ENCODE results near the gene SLC41A3.
"Not testable (repeated sequence)": the region's sequence is repeated elsewhere in the genome, so short reads cannot be mapped to it uniquely, and the experiment has no call there.

The SLC41A3 gene

DNA sequence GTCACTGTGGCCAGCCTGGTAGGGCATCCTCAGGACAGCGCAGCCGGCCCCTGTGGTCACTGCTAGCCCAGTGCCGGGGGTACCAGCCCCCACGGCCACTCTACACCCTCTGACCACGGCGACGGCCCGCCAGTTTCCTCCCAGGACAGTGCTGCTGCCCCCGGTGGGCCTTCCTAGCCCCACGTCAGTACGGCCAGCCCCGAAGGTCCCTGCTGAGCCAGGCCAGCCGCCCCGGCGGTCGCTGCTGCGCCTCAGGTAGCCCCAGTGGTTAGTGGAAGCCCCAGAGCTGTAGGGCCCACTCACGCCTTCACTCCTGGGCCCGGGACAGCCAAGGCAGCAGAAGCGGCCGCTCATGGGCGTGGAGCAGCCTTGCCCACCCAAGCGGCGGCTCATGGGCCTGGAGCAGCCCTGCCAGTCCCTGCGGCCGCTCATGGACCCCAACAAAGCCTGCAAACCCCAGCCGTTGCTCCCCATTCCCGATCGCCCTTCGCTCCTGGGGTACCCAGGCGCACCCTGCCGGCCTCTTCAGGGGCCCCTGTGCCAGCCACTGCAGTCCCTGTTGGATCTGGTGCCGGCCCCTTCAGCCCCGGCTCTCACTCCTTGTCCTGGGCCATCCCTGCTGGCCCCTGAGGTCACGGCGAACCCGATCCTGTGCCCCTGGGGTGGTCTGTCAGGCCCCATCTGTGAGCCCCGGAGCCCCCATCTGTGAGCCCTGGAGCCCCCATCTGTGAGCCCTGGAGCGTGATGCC is 124.4 kb downstream of the SLC41A3 start:
- Mint-ChIP-seq H3K36me3 (ENCODE audit: low read depth) (no peaks in the 10 kb centered on the region), H3K4me1 (no peaks in the 10 kb centered on the region), H3K27me3 (ENCODE audit: low read depth) (peaks cover 29% of the 10 kb centered on the region), H3K27ac (no peak overlapping the region), H3K4me3 (no peak overlapping the region), H3K9me3 (peaks cover 4% of the 10 kb centered on the region)
- TF ChIP-seq, protein P1, sequence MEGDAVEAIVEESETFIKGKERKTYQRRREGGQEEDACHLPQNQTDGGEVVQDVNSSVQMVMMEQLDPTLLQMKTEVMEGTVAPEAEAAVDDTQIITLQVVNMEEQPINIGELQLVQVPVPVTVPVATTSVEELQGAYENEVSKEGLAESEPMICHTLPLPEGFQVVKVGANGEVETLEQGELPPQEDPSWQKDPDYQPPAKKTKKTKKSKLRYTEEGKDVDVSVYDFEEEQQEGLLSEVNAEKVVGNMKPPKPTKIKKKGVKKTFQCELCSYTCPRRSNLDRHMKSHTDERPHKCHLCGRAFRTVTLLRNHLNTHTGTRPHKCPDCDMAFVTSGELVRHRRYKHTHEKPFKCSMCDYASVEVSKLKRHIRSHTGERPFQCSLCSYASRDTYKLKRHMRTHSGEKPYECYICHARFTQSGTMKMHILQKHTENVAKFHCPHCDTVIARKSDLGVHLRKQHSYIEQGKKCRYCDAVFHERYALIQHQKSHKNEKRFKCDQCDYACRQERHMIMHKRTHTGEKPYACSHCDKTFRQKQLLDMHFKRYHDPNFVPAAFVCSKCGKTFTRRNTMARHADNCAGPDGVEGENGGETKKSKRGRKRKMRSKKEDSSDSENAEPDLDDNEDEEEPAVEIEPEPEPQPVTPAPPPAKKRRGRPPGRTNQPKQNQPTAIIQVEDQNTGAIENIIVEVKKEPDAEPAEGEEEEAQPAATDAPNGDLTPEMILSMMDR (IDR thresholded peaks at IDR 0.05; ENCODE audit: unreplicated experiment in 3 of 3), result no peak

DNA sequence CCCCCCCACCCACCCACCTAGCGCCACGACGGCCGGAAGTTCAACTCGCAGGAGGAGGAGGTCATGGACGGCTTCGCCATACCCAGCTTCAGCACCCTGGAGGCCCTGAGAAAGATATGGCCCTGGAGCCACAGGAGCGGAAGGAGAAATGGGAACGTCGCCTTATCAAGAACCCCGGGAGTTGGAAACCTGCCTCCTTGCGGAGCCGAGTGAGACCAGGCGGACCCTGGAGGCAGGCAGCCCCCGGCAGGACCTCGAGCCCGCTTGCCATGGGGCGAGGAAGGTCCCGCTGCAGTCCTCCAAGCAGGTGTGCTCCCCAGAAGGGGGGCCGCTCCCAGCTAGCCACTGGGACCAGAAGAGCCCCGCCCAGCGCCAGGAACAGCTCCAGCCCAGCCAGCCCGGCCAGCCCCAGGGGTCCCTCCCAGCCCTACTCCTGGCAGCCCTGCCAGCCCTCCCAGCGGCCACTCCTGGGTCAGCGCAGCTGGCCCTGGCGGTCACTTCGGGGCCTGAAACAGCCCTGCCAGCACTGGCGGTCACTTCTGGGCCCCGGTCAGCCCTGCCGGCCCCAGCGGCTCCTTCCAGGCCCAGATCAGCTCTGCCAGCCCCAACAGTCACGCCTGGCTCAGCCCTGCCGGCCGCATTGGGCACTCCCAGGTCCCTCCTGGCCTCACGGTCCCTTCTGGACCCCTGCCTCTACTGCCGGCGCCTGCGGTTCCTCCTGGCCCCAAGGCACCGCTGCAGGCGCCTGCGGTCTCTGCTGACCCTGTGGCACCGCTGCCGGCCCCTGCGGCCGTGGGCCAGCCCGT is 125.2 kb downstream of the SLC41A3 start:
- TF ChIP-seq, protein P1 (IDR thresholded peaks at IDR 0.05; ENCODE audit: unreplicated experiment in 3 of 3), result no peak
- Mint-ChIP-seq H3K27ac (no peak overlapping the region), H3K4me3 (no peak overlapping the region), H3K36me3 (ENCODE audit: low read depth) (no peaks in the 10 kb centered on the region), H3K4me1 (no peaks in the 10 kb centered on the region), H3K27me3 (ENCODE audit: low read depth) (peaks cover 31% of the 10 kb centered on the region), H3K9me3 (peaks cover 4% of the 10 kb centered on the region)

DNA sequence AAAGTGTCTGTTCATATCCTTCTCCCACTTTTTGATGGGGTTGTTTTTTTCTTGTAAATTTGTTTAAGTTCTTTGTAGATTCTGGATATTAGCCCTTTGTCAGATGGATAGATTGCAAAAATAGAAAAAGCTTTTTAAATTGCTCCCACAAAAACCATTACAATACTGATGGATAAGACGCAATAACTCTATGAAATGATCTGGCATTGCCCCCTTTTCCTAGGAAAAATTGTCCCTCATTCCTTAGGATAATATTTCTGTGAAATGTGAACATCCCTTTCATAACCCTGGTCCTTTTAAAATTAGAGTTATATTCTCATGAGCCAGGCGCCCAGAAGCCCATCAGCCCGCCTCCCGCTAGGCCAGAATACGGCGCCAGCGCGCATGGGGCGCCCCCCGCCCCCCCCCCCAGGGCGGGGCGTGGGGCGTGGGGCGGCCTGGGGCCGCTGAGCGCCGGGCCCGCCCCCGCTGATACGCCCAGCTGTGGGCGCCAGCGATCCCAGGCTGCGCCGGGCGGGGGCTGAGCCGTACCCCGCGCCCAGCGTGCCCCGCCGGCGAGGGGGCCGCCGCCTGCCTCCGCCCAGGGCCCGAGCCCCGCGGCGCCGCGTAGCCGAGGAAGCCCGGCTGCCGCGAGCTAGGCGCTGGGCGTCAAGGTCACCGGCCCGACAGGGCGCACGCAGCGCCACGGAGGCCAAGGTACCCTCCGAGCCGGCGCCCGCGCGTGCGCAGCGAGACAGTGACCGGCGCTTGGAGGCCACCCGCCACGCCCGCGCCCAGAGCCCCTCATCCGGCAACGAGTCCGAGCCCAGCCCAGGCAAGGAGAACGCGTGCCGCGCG is 126.0 kb downstream of the SLC41A3 start:
- TF ChIP-seq, protein P1 (IDR thresholded peaks at IDR 0.05; ENCODE audit: unreplicated experiment in 3 of 3), result no peak
- no peak overlapping the region for H3K27ac Mint-ChIP-seq
- H3K4me1 Mint-ChIP-seq, result no peaks in the 10 kb centered on the region
- H3K27me3 Mint-ChIP-seq (ENCODE audit: low read depth), result peaks cover 31% of the 10 kb centered on the region
- peaks cover 4% of the 10 kb centered on the region for H3K9me3 Mint-ChIP-seq
- H3K36me3 Mint-ChIP-seq (ENCODE audit: low read depth), result no peaks in the 10 kb centered on the region
- H3K4me3 Mint-ChIP-seq, result peak overlapping the region; percentile 21 to 58 (median 24)

DNA sequence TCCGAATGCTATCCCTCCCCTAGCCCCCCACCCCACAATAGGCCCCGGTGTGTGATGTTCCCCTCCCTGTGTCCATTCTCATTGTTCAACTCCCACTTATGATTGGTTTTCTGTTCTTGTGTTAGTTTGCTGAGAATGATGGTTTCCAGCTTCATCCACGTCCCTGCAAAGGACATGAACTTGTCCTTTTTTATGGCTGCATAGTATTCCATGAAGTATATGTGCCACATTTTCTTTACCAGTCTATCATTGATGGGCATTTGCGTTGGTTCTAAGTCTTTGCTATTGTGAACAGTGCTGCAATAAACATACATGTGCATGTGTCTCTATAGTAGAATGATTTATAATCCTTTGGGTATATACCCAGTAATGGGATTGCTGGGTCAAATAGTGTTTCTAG is 126.9 kb downstream of the SLC41A3 start:
- peak overlapping the region in 1 of 3 experiments; percentile 24 for H3K4me3 Mint-ChIP-seq
- not testable (repeated sequence) for H3K9me3 Mint-ChIP-seq; H3K27ac Mint-ChIP-seq; H3K4me1 Mint-ChIP-seq; H3K36me3 Mint-ChIP-seq (ENCODE audit: low read depth)
- H3K27me3 Mint-ChIP-seq (ENCODE audit: low read depth), result peaks cover 38% of the 10 kb centered on the region

All from nephron (organoid).